ENCODE results near the gene VAV2. TPM values are rescaled to one million over a fixed set of nuclear protein-coding genes. Genes with fewer than 3 reads are reported as not detected.

VAV2 gene
- polyA plus RNA-seq, 1 of the 3 experiments (the other 2 are of a cell fraction): 14.9 TPM

DNA sequence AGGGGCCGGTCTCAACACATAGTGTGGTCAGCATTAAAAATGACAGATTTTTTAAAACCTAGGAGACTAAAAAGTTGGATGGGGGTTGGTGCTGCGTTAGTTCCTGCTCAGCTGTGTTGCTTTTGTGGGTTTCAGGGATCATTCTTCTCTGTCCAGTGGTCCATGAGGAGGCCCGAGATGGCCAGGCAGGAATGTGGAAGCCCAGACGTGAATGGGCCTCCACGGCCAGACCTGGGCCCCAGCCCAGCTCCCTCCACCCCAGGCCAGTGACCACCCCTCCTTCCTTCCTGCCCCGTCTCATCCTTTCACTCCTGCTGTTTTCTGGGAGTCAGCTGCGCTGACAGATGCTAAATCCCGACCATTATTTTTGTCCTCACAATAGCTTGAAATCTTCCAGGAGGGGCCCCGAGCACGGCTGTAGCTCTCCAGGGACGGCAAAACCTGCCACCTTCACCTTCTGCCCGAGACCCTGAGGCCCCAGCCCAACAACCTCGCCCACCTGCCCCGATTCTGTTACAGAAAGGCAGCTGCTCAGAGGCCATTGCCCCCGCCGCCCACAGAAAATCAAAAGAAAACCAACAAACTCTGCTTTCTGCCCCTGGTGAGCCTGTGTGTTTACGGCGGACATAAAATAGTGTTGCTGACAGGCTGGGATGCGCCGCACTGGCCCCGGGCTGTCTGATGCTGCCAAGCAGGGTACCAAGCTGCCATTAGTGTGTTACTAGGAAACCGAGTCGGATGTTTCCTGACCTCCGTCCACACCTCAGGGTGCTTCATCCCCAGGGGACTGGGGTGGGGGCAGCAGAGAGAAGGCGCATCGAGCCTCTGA, 170.3 kb downstream of the VAV2 start:
- Histone ChIP-seq H3K9me3 (no peaks in the 10 kb centered on the region), H3K27ac (ENCODE audit: low read depth in 2 of 2, low read length in 1 of 2) (no peak overlapping the region; a peak in 1 of 4 replicates), H3K79me2 (ENCODE audit: insufficient read depth) (peaks cover 7% of the 10 kb centered on the region; the same call in 1 of the 2 replicates), H2AFZ (ENCODE audit: low read depth) (no peak overlapping the region), H3K27me3 (ENCODE audit: insufficient read depth) (no peaks in the 10 kb centered on the region), H3F3A (replicated peaks; ENCODE audit: insufficient read depth) (no peaks in the 10 kb centered on the region), H3K4me1 (ENCODE audit: control insufficient read depth in 1 of 2, insufficient read depth in 2 of 2, low read depth in 1 of 2, low read length in 1 of 2) (peaks cover 0 to 19% of the 10 kb centered on the region in 2 experiments; a peak in 2 of 4 replicates), H3K4me3 (ENCODE audit: low read depth in 2 of 2, low read length in 1 of 2) (no peak overlapping the region), H4K20me1 (ENCODE audit: insufficient read depth) (peaks cover 7% of the 10 kb centered on the region; the same call in 1 of the 2 replicates), H3K9ac (no peak overlapping the region), H3K4me2 (no peak overlapping the region), H3K9me2 (no peaks in the 10 kb centered on the region), H3K36me3 (replicated peaks in 1 of 2; ENCODE audit: control insufficient read depth in 1 of 2, insufficient read depth in 2 of 2, low read length in 1 of 2) (peaks cover 0 to 5% of the 10 kb centered on the region in 2 experiments)
- ChIA-PET POLR2A (no interaction called here), CTCF (interaction anchor here (1.3 to 5.7 kb wide), 3 partner anchors 10 to 172 kb away, joined by 3 to 22 read pairs (median 5); no protein-coding TSS in a partner anchor)
- DNase-seq: no peak
- TF ChIP-seq FOXJ3 (CRISPR knock-in tag; IDR thresholded peaks at IDR 0.05): no peak
- no peak for TF ChIP-seq EP300 (IDR thresholded peaks at IDR 0.05; ENCODE audit: borderline replicate concordance in 1 of 2, low read depth in 1 of 2, low read length in 1 of 2)
- TF ChIP-seq, protein P1, sequence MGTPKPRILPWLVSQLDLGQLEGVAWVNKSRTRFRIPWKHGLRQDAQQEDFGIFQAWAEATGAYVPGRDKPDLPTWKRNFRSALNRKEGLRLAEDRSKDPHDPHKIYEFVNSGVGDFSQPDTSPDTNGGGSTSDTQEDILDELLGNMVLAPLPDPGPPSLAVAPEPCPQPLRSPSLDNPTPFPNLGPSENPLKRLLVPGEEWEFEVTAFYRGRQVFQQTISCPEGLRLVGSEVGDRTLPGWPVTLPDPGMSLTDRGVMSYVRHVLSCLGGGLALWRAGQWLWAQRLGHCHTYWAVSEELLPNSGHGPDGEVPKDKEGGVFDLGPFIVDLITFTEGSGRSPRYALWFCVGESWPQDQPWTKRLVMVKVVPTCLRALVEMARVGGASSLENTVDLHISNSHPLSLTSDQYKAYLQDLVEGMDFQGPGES (IDR thresholded peaks at IDR 0.05; ENCODE audit: low read depth, low read length): no peak
- TF ChIP-seq, protein P2, sequence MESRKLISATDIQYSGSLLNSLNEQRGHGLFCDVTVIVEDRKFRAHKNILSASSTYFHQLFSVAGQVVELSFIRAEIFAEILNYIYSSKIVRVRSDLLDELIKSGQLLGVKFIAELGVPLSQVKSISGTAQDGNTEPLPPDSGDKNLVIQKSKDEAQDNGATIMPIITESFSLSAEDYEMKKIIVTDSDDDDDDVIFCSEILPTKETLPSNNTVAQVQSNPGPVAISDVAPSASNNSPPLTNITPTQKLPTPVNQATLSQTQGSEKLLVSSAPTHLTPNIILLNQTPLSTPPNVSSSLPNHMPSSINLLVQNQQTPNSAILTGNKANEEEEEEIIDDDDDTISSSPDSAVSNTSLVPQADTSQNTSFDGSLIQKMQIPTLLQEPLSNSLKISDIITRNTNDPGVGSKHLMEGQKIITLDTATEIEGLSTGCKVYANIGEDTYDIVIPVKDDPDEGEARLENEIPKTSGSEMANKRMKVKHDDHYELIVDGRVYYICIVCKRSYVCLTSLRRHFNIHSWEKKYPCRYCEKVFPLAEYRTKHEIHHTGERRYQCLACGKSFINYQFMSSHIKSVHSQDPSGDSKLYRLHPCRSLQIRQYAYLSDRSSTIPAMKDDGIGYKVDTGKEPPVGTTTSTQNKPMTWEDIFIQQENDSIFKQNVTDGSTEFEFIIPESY (IDR thresholded peaks at IDR 0.05; ENCODE audit: borderline replicate concordance, low read depth): no peak
- TF ChIP-seq RXRA (IDR thresholded peaks at IDR 0.05; ENCODE audit: borderline replicate concordance, low read depth): no peak
- no peak for TF ChIP-seq POLR2AphosphoS5 (IDR thresholded peaks at IDR 0.05; ENCODE audit: low read depth, low read length)
- TF ChIP-seq RAD21 (IDR thresholded peaks at IDR 0.05; ENCODE audit: low read length): no peak
- TF ChIP-seq, protein P3, sequence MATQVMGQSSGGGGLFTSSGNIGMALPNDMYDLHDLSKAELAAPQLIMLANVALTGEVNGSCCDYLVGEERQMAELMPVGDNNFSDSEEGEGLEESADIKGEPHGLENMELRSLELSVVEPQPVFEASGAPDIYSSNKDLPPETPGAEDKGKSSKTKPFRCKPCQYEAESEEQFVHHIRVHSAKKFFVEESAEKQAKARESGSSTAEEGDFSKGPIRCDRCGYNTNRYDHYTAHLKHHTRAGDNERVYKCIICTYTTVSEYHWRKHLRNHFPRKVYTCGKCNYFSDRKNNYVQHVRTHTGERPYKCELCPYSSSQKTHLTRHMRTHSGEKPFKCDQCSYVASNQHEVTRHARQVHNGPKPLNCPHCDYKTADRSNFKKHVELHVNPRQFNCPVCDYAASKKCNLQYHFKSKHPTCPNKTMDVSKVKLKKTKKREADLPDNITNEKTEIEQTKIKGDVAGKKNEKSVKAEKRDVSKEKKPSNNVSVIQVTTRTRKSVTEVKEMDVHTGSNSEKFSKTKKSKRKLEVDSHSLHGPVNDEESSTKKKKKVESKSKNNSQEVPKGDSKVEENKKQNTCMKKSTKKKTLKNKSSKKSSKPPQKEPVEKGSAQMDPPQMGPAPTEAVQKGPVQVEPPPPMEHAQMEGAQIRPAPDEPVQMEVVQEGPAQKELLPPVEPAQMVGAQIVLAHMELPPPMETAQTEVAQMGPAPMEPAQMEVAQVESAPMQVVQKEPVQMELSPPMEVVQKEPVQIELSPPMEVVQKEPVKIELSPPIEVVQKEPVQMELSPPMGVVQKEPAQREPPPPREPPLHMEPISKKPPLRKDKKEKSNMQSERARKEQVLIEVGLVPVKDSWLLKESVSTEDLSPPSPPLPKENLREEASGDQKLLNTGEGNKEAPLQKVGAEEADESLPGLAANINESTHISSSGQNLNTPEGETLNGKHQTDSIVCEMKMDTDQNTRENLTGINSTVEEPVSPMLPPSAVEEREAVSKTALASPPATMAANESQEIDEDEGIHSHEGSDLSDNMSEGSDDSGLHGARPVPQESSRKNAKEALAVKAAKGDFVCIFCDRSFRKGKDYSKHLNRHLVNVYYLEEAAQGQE (IDR thresholded peaks at IDR 0.05; ENCODE audit: low read depth, low read length): no peak
- TF ChIP-seq RCOR1 (IDR thresholded peaks at IDR 0.05; ENCODE audit: low read length): no peak
- TF ChIP-seq NRF1 (IDR thresholded peaks at IDR 0.05; ENCODE audit: low read depth, low read length): no peak
- WGBS (ENCODE audit: low lambda C conversion rate): 95% methylated on average over 24 of the region's 26 CpGs

Data from SK-N-SH (cell line).